SIG-M5 treated with dmso at 0.1 percent for 504 hours (cell line): Measurements from ENCODE around the gene ATP8B1.
A peak's percentile ranks its signal among the peaks of the same experiment; 100 is the strongest.
"Not testable (repeated sequence)": the region's sequence is repeated elsewhere in the genome, so short reads cannot be mapped to it uniquely, and the experiment has no call there.

Experiments
- DNase-seq: peaks from one replicate; lab custom pipeline; 2025; ENCODE audit not compliant: unreplicated experiment; lab: John Stamatoyannopoulos, UW

ATP8B1 gene

GRCh38 chr18:57771193-57771592, 31.9 kb downstream of the ATP8B1 start:
- DNase-seq, result peak; percentile 73

GRCh38 chr18:57768537-57769326, 34.4 kb downstream of the ATP8B1 start:
- no peak for DNase-seq

GRCh38 chr18:57767259-57768050, 35.7 kb downstream of the ATP8B1 start:
- no peak for DNase-seq

- DNase-seq, result no peak
Measured at GRCh38 chr18:57764995-57765394, 38.1 kb downstream of the ATP8B1 start.

- DNase-seq, result no peak
Measured at GRCh38 chr18:57764087-57764486, 39.0 kb downstream of the ATP8B1 start.

GRCh38 chr18:57762686-57763085, 40.4 kb downstream of the ATP8B1 start:
- DNase-seq, result no peak

GRCh38 chr18:57759650-57760049, 43.5 kb downstream of the ATP8B1 start:
- DNase-seq, result peak; percentile 85

GRCh38 chr18:57755473-57756067, 47.5 kb downstream of the ATP8B1 start:
- no peak for DNase-seq

GRCh38 chr18:57754577-57755338, 48.4 kb downstream of the ATP8B1 start:
- no peak for DNase-seq

- DNase-seq, result no peak
Measured at GRCh38 chr18:57753063-57753462, 50.1 kb downstream of the ATP8B1 start.

GRCh38 chr18:57749604-57749970, 53.5 kb downstream of the ATP8B1 start:
- no peak for DNase-seq

- peak; percentile 57 for DNase-seq
Measured at GRCh38 chr18:57748770-57749603, 54.1 kb downstream of the ATP8B1 start.

GRCh38 chr18:57747809-57748680, 55.1 kb downstream of the ATP8B1 start:
- no peak for DNase-seq

GRCh38 chr18:57744211-57744694, 58.9 kb downstream of the ATP8B1 start:
- DNase-seq, result no peak

GRCh38 chr18:57743008-57743407, 60.1 kb downstream of the ATP8B1 start:
- DNase-seq, result no peak

- no peak for DNase-seq
Measured at GRCh38 chr18:57741273-57741672, 61.8 kb downstream of the ATP8B1 start.

- DNase-seq, result no peak
Measured at GRCh38 chr18:57738078-57738477, 65.0 kb downstream of the ATP8B1 start.

GRCh38 chr18:57737400-57738060, 65.6 kb downstream of the ATP8B1 start:
- peak; percentile 97 for DNase-seq

GRCh38 chr18:57735042-57735441, 68.1 kb downstream of the ATP8B1 start:
- DNase-seq, result not testable (repeated sequence)
